WERI-Rb-1 (cell line): ENCODE results near the gene CSH2.

Experiments used
- DNase-seq: peaks from one replicate; pipeline ENCODE4 v3.0.0-alpha.2; 2020
- H3K27ac ChIP-seq: fragments of 250-450 bp; sonication (Bioruptor Pico); 2 replicates; pipeline ENCODE4 v1.5.1; 2020; ENCODE audit warnings: mild to moderate bottlenecking, moderate library complexity
- H3K27me3 ChIP-seq: fragments of 250-450 bp; sonication (Bioruptor Pico); 2 replicates; pipeline ENCODE4 v1.5.1; 2021; ENCODE audit warnings: mild to moderate bottlenecking, low read depth, moderate library complexity; ENCODE audit not compliant: insufficient read depth, severe bottlenecking
- H3K36me3 ChIP-seq: fragments of 250-450 bp; sonication (Bioruptor Pico); 2 replicates; pipeline ENCODE4 v1.5.1; 2020; ENCODE audit warnings: mild to moderate bottlenecking, moderate library complexity
- H3K4me3 ChIP-seq: 2 replicates; pipeline ENCODE4 v1.5.1; 2011; ENCODE audit warnings: low read depth, mild to moderate bottlenecking, control low read depth, low read length
- H3K9me3 ChIP-seq: fragments of 250-450 bp; sonication (Bioruptor Pico); 2 replicates; pipeline ENCODE4 v1.5.1; 2021; ENCODE audit warnings: mild to moderate bottlenecking, moderate library complexity; ENCODE audit not compliant: severe bottlenecking
- CTCF ChIP-seq: IDR thresholded peaks from 2 replicates; pipeline ENCODE4 v1.5.1; 2011; ENCODE audit warnings: low read depth, mild to moderate bottlenecking, control low read depth, inconsistent platforms, low read length

Gene CSH2

GRCh38 chr17:63827801-63828221 is 45.7 kb downstream of the CSH2 start:
- H3K27ac ChIP-seq, result peak overlapping the region; percentile 98
- no peak for DNase-seq
- H3K36me3 ChIP-seq, result peaks cover 80% of the 10 kb centered on the region
- no peaks in the 10 kb centered on the region for H3K27me3 ChIP-seq
- peak overlapping the region; percentile 71 for H3K4me3 ChIP-seq
- no peaks in the 10 kb centered on the region for H3K9me3 ChIP-seq
- no peak for TF ChIP-seq CTCF

- Histone ChIP-seq H3K36me3 (peaks cover 80% of the 10 kb centered on the region), H3K27me3 (no peaks in the 10 kb centered on the region), H3K27ac (peak within 1 kb of the TSS; percentile 98), H3K9me3 (no peaks in the 10 kb centered on the region), H3K4me3 (peak within 1 kb of the TSS; percentile 71)
- peak; percentile 88 for TF ChIP-seq CTCF
- DNase-seq, result peak; percentile 98
Observed at GRCh38 chr17:63827002-63827800, 46.3 kb downstream of the CSH2 start, which contains the start of the genes FTSJ3 and PSMC5. TSS of gene FTSJ3 (minus strand) at chr17:63827663. CDS start at chr17:63826902, 761 bp downstream. TSS of gene PSMC5 (plus strand) at chr17:63827431. CDS start at chr17:63827491, 60 bp downstream.

- no peak for TF ChIP-seq CTCF
- no peak for DNase-seq
- Histone ChIP-seq H3K36me3 (peaks cover 80% of the 10 kb centered on the region), H3K9me3 (no peaks in the 10 kb centered on the region), H3K27ac (peak overlapping the region; percentile 98), H3K4me3 (peak overlapping the region; percentile 71), H3K27me3 (no peaks in the 10 kb centered on the region)
Observed at GRCh38 chr17:63826468-63827001, 46.9 kb downstream of the CSH2 start.

GRCh38 chr17:63824362-63824761 is 49.1 kb downstream of the CSH2 start:
- DNase-seq, result no peak
- TF ChIP-seq CTCF, result no peak
- no peaks in the 10 kb centered on the region for H3K27me3 ChIP-seq
- H3K4me3 ChIP-seq, result no peak overlapping the region
- no peaks in the 10 kb centered on the region for H3K9me3 ChIP-seq
- peaks cover 77% of the 10 kb centered on the region for H3K36me3 ChIP-seq
- no peak overlapping the region for H3K27ac ChIP-seq

GRCh38 chr17:63823659-63824331 is 49.7 kb downstream of the CSH2 start:
- no peak for DNase-seq
- Histone ChIP-seq H3K27me3 (no peaks in the 10 kb centered on the region), H3K36me3 (peaks cover 77% of the 10 kb centered on the region), H3K9me3 (no peaks in the 10 kb centered on the region), H3K27ac (no peak overlapping the region), H3K4me3 (no peak overlapping the region)
- no peak for TF ChIP-seq CTCF
